Calu3 (cell line): Measurements from ENCODE around the gene FOXP1. TPM values are rescaled to one million over a fixed set of nuclear protein-coding genes. Genes with fewer than 3 reads are reported as not detected.

ENCODE experiments used
- BruUV-seq: library from RNA; stranded (reverse); fragments of 400-500 nt; replicated peaks from 2 replicates; lab custom pipeline; 2021; lab: Mats Ljungman, UMichigan
- CTCF ChIA-PET: fragments of 300-600 bp; sonication (Branson Sonifier 250); formaldehyde crosslinking; loops from one replicate; lab custom pipeline; 2022; ENCODE audit warnings: antibody characterized with exemption; lab: Charles Lee
- DNase-seq: peaks from one replicate; pipeline ENCODE4 v3.0.0; 2022
- H3K27ac Mint-ChIP-seq: one replicate; pipeline ENCODE4 v1.8.0; 2022; ENCODE audit warnings: mixed read lengths; ENCODE audit not compliant: unreplicated experiment
- H3K27me3 Mint-ChIP-seq: one replicate; pipeline ENCODE4 v1.8.0; 2022; ENCODE audit warnings: mixed read lengths; ENCODE audit not compliant: unreplicated experiment
- H3K36me3 Mint-ChIP-seq: one replicate; pipeline ENCODE4 v1.8.0; 2022; ENCODE audit warnings: mild to moderate bottlenecking, moderate library complexity, mixed read lengths; ENCODE audit not compliant: insufficient read depth, unreplicated experiment
- H3K4me1 Mint-ChIP-seq: one replicate; pipeline ENCODE4 v1.8.0; 2022; ENCODE audit warnings: mild to moderate bottlenecking, low read depth, mixed read lengths; ENCODE audit not compliant: unreplicated experiment
- H3K4me3 Mint-ChIP-seq: one replicate; pipeline ENCODE4 v1.8.0; 2022; ENCODE audit warnings: mild to moderate bottlenecking, low read depth, moderate library complexity, mixed read lengths; ENCODE audit not compliant: unreplicated experiment
- H3K9me3 Mint-ChIP-seq: one replicate; pipeline ENCODE4 v1.8.0; 2022; ENCODE audit warnings: low read depth, mixed read lengths; ENCODE audit not compliant: unreplicated experiment
- CTCF ChIP-seq: fragments of 200-600 bp; IDR thresholded peaks from one replicate; pipeline ENCODE4 v1.8.0; 2022; ENCODE audit warnings: antibody characterized with exemption; ENCODE audit not compliant: unreplicated experiment
- intact Hi-C: fragments of 100-400 bp; cut with micrococcal nuclease; formaldehyde crosslinking; loops from one replicate; pipeline ENCODE4 v1.10.0; 2022; ENCODE audit not compliant: unreplicated experiment
- total RNA-seq: library from RNA; stranded (reverse); gene quantifications from 2 replicates; pipeline ENCODE4 v1.2.3, GENCODE V29; 2022

The FOXP1 gene
- total RNA-seq, 1 experiment from 2014 or later = 82.8 TPM

- Mint-ChIP-seq H3K4me3 (no peak overlapping the region), H3K27me3 (no peaks in the 10 kb centered on the region), H3K27ac (no peak overlapping the region), H3K36me3 (no peaks in the 10 kb centered on the region), H3K4me1 (peaks cover 20% of the 10 kb centered on the region), H3K9me3 (no peaks in the 10 kb centered on the region)
- CTCF ChIA-PET = no interaction called here
- TF ChIP-seq CTCF = no peak
- no peak for DNase-seq
- no TSS peak for BruUV-seq
- intact Hi-C loops = no loop called here
Measured at GRCh38 chr3:71097557-71097956, 486.0 kb downstream of the FOXP1 start.

- Mint-ChIP-seq H3K36me3 (no peaks in the 10 kb centered on the region), H3K9me3 (no peaks in the 10 kb centered on the region), H3K27me3 (no peaks in the 10 kb centered on the region), H3K4me3 (no peak overlapping the region), H3K27ac (no peak overlapping the region), H3K4me1 (peaks cover 9% of the 10 kb centered on the region)
- intact Hi-C loops = no loop called here
- no TSS peak for BruUV-seq
- TF ChIP-seq CTCF = no peak
- DNase-seq = no peak
- CTCF ChIA-PET = no interaction called here
Measured at GRCh38 chr3:71095511-71096291, 487.8 kb downstream of the FOXP1 start.

GRCh38 chr3:71094658-71095209 lies 488.8 kb downstream of the FOXP1 start:
- H3K27ac Mint-ChIP-seq = no peak overlapping the region
- BruUV-seq = no TSS peak
- CTCF ChIA-PET = no interaction called here
- intact Hi-C loops = no loop called here
- no peaks in the 10 kb centered on the region for H3K36me3 Mint-ChIP-seq
- no peak for TF ChIP-seq CTCF
- no peaks in the 10 kb centered on the region for H3K4me1 Mint-ChIP-seq
- no peak overlapping the region for H3K4me3 Mint-ChIP-seq
- DNase-seq = no peak
- no peaks in the 10 kb centered on the region for H3K9me3 Mint-ChIP-seq
- no peaks in the 10 kb centered on the region for H3K27me3 Mint-ChIP-seq

- no peak for DNase-seq
- H3K36me3 Mint-ChIP-seq = no peaks in the 10 kb centered on the region
- CTCF ChIA-PET = no interaction called here
- no peaks in the 10 kb centered on the region for H3K4me1 Mint-ChIP-seq
- BruUV-seq = no TSS peak
- no peaks in the 10 kb centered on the region for H3K27me3 Mint-ChIP-seq
- H3K9me3 Mint-ChIP-seq = no peaks in the 10 kb centered on the region
- no peak overlapping the region for H3K4me3 Mint-ChIP-seq
- TF ChIP-seq CTCF = no peak
- intact Hi-C loops = no loop called here
- H3K27ac Mint-ChIP-seq = no peak overlapping the region
Measured at GRCh38 chr3:71092665-71093064, 490.9 kb downstream of the FOXP1 start.
